RCC 7860 (cell line): Measurements from ENCODE around the gene NDUFS2.
A peak's percentile ranks its signal among the peaks of the same experiment; 100 is the strongest.

ENCODE experiments used
- DNase-seq: peaks from one replicate; pipeline ENCODE4 v3.0.0-alpha.2; 2015; ENCODE audit warnings: low spot score
- FAIRE-seq: peaks from 2 replicates; lab custom pipeline; 2012; peaks lifted over from hg19 to GRCh38; lab: Jason Lieb, UNC

NDUFS2 gene

DNA sequence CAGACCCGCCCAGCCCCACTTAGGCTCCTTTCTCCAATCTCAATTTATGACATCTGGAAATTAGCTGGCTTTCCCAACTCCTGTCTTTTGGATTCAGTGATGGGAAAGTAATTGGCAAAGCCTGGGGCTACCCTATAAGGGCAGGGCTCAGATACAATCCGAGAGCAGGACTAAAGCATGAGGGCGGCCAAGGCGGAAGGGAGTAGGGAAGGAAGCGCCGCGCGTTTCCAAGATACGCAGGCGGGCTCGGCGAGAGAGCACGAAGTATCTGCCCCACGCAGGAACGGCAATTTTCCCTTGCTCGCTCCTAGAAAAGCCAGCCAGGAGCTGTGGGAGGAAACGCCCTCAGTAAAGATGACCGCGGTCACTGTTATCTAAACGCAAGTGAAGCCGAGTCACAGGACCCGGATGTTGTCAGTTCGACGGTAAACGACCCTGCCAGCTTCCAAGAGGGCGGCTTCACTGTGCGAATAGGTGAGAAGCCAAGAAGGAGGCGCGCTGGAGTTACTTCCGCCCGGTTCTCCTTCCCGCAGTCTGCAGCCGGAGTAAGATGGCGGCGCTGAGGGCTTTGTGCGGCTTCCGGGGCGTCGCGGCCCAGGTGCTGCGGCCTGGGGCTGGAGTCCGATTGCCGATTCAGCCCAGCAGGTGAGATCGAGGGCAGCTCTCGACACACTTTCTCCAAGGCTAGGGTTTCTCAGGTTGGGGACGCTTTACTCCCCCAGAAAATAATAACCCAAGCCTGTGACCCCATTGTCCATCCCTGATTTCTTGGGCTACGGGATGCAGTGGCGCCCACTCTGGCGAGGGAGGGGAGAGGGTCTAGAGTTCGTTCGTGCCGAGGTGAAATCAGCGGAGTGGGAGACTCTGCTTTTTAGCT lies at the start of gene NDUFS2:
Gene NDUFS2, plus strand, starts transcription at position 532 of the 877 bp plus-strand sequence. Its CDS starts 19 bp downstream, at position 551.
- DNase-seq = peak; percentile 95
- FAIRE-seq = peak; percentile 73

GRCh38 chr1:161153176-161153575 lies 49.0 kb upstream of the NDUFS2 start:
- FAIRE-seq = no peak
- no peak for DNase-seq

DNA sequence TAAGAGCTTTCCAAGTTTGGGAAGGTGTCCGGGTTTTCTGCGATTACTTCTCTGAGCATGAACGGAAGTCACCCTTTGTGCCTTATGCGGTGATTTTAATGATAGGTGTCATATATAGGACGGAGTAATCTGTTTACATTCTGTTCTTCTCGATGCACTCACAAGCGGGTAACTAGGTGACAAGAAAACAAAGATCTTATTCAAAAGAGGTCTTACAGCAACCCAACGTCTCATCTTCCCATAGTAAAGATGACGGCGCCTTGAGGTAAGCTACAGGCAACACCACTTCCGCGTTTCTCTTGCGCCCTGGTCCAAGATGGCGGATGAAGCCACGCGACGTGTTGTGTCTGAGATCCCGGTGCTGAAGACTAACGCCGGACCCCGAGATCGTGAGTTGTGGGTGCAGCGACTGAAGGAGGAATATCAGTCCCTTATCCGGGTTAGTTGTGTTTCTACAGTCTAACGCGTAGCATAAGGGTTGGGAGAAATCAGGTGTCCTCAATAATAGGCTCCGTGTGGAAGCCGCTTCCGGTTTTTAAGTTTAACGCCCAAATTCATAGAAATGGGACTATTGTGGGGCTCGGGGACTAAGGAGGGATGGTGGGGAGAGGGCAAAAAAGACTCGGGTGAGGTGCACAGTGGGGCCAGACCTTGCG lies 48.4 kb upstream of the NDUFS2 start, which contains the start of gene UFC1:
Gene UFC1, plus strand, starts transcription at position 297 of the 656 bp plus-strand sequence. Its CDS starts 20 bp downstream, at position 317.
- FAIRE-seq = no peak
- peak; percentile 75 for DNase-seq

GRCh38 chr1:161157867-161158266 lies 44.3 kb upstream of the NDUFS2 start:
- DNase-seq = no peak

GRCh38 chr1:161158316-161159010 lies 43.7 kb upstream of the NDUFS2 start:
- FAIRE-seq = no peak
- DNase-seq = peak; percentile 63

More at GRCh38 chr1:161157867-161158266, 44.3 kb upstream of the NDUFS2 start:
- no peak for FAIRE-seq

GRCh38 chr1:161159087-161159912 lies 42.9 kb upstream of the NDUFS2 start, which contains the start of gene USP21:
Gene USP21 (plus strand): TSS chr1:161159500. CDS start chr1:161160641, 1,141 bp downstream.
- DNase-seq = peak; percentile 75
- no peak for FAIRE-seq

- FAIRE-seq (no peak), DNase-seq (no peak)
These were observed 42.3 kb upstream of the NDUFS2 start for GRCh38 chr1:161159913-161160243.

DNA sequence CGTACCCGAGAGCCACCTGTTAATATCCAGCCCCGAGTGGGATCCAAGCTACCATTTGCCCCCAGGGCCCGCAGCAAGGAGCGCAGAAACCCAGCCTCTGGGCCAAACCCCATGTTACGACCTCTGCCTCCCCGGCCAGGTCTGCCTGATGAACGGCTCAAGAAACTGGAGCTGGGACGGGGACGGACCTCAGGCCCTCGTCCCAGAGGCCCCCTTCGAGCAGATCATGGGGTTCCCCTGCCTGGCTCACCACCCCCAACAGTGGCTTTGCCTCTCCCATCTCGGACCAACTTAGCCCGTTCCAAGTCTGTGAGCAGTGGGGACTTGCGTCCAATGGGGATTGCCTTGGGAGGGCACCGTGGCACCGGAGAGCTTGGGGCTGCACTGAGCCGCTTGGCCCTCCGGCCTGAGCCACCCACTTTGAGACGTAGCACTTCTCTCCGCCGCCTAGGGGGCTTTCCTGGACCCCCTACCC lies 41.5 kb upstream of the NDUFS2 start:
- FAIRE-seq (no peak), DNase-seq (no peak)

DNA sequence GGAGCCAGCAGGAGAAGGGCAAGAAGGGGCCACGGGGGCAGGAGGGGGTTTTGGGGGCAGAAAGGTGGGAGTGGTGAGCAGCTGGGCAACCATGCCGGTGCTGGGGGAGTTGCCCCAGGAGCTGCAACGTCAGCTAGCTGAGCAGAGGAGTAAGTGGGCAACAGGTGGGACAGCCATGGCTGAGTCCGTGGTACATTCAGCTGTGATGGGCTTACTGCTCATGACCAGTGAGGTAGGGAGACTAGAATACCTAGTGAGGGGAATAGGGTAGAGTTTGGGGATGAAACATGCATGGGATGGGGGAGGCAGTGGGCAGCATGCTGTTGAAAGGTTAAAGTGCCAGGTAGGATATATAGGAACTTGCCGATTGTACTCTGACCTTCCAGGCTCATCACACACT lies 40.5 kb upstream of the NDUFS2 start:
- FAIRE-seq (no peak), DNase-seq (no peak)

DNA sequence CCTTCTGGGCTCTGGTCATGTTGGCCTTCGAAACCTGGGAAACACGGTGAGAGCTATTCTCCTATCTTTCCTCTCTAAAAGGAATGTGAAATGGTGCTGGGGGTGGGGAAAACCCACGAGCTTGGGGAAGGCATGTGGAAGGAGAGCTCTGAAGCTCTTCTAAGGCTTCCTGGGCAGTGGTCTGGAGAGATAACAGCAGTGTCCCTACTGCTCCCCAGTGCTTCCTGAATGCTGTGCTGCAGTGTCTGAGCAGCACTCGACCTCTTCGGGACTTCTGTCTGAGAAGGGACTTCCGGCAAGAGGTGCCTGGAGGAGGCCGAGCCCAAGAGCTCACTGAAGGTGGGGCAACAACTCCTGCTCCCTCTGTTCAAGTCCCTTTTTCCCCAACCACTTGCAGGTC lies 40.1 kb upstream of the NDUFS2 start:
- DNase-seq = no peak

GRCh38 chr1:161162806-161163205 lies 39.4 kb upstream of the NDUFS2 start:
- DNase-seq (no peak), FAIRE-seq (no peak)

More for the DNA sequence above, 40.1 kb upstream of the NDUFS2 start:
- FAIRE-seq = no peak

DNA sequence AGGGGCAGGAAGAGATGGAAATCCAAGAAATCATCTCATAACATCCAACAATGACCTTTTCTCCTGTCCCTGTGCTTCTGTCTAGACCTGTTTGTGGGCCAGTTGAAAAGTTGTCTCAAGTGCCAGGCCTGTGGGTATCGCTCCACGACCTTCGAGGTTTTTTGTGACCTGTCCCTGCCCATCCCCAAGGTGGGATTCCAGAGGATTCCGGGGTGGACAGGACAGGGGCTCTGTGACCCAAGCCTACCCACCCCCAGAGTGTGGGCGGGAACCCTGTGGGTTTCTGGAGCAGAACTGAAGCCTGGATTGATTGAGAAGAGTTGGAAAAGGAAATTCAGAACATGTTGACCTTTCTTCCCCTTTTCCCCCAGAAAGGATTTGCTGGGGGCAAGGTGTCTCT lies 38.4 kb upstream of the NDUFS2 start:
- FAIRE-seq (no peak), DNase-seq (no peak)

- no peak for DNase-seq
- FAIRE-seq = no peak
These were observed 37.1 kb upstream of the NDUFS2 start for GRCh38 chr1:161164901-161165610.

DNA sequence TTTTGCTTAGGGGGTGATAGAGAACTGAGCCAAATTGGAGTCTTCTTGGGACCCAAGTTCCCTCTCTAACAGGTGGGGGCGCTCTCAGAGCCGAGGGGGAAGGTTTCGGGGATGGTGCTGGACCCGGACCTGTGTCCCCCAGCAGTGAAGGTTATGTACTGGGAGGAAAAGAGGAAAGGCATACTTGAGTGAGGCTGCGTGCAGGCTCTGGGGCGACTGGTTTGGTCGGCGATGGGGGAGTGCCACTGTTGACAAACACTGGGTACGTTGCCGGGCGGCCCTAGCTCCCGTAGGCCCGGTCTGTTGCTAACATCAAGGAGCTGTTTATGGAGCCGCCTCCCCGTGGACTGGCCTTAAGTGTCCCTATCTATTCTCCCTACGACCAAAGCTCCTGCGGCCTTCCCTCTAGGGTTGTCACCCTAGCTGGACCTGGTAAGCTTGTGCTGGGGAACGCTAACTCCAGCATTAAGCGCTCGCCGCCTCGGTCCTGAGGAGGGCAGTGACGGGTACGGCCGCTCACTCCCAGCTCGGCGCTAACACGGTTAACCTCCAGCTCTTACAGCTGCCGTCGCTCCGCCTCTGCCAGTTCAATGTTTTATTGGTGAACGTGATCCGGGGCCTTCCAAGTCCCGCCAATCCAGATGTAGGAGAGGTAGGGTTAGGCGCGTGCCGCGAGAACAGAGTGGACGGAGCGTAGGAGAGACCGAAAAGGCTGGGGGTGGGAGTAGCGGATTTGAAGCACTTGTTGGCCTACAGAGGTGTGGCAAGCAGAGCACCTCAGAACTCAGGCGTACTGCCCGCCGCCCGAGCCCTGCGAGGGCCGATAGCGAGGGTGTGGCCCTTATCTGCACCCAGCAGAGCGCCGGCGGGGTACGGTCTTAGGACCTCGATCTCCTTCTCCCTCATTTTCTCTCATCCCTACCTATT lies 36.2 kb upstream of the NDUFS2 start, which contains the start of gene PPOX:
Gene PPOX, plus strand, starts transcription at position 685 of the 927 bp plus-strand sequence. CDS start 422 bp downstream, outside the sequence.
- peak; percentile 97 for DNase-seq

GRCh38 chr1:161166669-161167548 lies 35.3 kb upstream of the NDUFS2 start:
- no peak for FAIRE-seq
- DNase-seq = no peak

More for the DNA sequence above, 36.2 kb upstream of the NDUFS2 start, which contains the start of gene PPOX:
- peak; percentile 88 for FAIRE-seq

- DNase-seq (no peak), FAIRE-seq (no peak)
These were observed 33.3 kb upstream of the NDUFS2 start for GRCh38 chr1:161168906-161169305.

- FAIRE-seq (no peak), DNase-seq (no peak)
These were observed 31.0 kb upstream of the NDUFS2 start for GRCh38 chr1:161171191-161171590.
